Spleen (tissue), 7 donors: Measurements from ENCODE around the gene HYAL2.

Experiments
- POLR2A ChIP-seq, 3 donors: fragments of 450-650 bp; IDR thresholded peaks; one replicate each; pipeline ENCODE4 v1.5.1; 2017; ENCODE audit warnings: antibody characterized with exemption in 3 of 3, mild to moderate bottlenecking in 1 of 3
- POLR2AphosphoS5 ChIP-seq, 3 donors: sonication (generic); formaldehyde crosslinking; IDR thresholded peaks; one replicate each; pipeline ENCODE4 v1.5.1; 2017; ENCODE audit warnings: antibody characterized with exemption in 3 of 3
- TF ChIP-seq, protein P1 (sequence below), 11 experiments: fragments of 200-600 bp in 7 of 11; fragments of 450-650 bp in 4 of 11; sonication (generic) in 4 of 11; IDR thresholded peaks in 8 of 11; conservative IDR thresholded peaks in 3 of 11; 1 replicate in 7 of 11; 2 replicates in 4 of 11; pipeline versions ENCODE4 v1.4.0 to v1.8.0; 2016 to 2021; ENCODE audit warnings: antibody characterized with exemption in 11 of 11, inconsistent platforms in 4 of 11, mild to moderate bottlenecking in 1 of 11
- donor health status: DM: no; HTN: no; CAD: no; lungs with moderate emphysema.
- donor health status: DM: no; HTN: no; CAD: no.
- donor health status: DM: no; HTN: no; CAD: no.

DNA sequence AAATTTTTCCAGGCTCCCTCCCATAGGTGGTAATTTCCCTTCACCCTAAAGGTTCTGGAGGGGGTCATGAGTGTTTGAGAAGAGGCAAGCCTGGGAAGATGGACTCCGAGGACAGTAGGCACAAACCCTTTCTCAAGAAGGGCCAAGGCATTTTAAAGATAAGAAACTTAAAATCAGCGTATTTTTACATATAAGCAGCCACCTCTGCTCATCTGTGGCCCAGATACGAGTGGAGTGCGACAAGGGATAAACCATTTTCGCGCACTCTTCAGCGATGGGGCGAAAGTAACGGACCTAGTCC is 17.6 kb upstream of the HYAL2 start:
- TF ChIP-seq POLR2A (IDR thresholded peaks at IDR 0.05) (no peak), POLR2AphosphoS5 (IDR thresholded peaks at IDR 0.05) (no peak)
- TF ChIP-seq, protein P1, sequence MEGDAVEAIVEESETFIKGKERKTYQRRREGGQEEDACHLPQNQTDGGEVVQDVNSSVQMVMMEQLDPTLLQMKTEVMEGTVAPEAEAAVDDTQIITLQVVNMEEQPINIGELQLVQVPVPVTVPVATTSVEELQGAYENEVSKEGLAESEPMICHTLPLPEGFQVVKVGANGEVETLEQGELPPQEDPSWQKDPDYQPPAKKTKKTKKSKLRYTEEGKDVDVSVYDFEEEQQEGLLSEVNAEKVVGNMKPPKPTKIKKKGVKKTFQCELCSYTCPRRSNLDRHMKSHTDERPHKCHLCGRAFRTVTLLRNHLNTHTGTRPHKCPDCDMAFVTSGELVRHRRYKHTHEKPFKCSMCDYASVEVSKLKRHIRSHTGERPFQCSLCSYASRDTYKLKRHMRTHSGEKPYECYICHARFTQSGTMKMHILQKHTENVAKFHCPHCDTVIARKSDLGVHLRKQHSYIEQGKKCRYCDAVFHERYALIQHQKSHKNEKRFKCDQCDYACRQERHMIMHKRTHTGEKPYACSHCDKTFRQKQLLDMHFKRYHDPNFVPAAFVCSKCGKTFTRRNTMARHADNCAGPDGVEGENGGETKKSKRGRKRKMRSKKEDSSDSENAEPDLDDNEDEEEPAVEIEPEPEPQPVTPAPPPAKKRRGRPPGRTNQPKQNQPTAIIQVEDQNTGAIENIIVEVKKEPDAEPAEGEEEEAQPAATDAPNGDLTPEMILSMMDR (IDR thresholded peaks at IDR 0.05 in 8 of 11, conservative IDR thresholded peaks at IDR 0.05 in 3 of 11) = no peak
